H1 (cell line): ENCODE results near the gene FSTL4. TPM values are rescaled to one million over a fixed set of nuclear protein-coding genes. Genes with fewer than 3 reads are reported as not detected.

Experiments used
- KDM1A ChIP-seq: fragments of 200-600, 300-600 bp; sonication (generic); IDR thresholded peaks from 2 replicates; pipeline ENCODE4 v1.7.1; 2016; ENCODE audit warnings: mild to moderate bottlenecking, low read length, borderline replicate concordance
- polyA plus RNA-seq, 7 experiments: library from polyadenylated mRNA; depleted of rRNA in 3 of 7; stranded (reverse) in 5 of 7; unstranded in 2 of 7; fragments of >200 nt in 5 of 7; fragments of 200-250 nt in 2 of 7; gene quantifications; 1 replicate in 5 of 7; 2 replicates in 1 of 7; 4 replicates in 1 of 7; pipeline versions ENCODE4 v1.2.1 to v1.2.3, GENCODE V29; 2011 to 2013; ENCODE audit warnings: missing spikeins in 2 of 7, mixed read lengths in 2 of 7
- total RNA-seq: library from RNA; stranded (reverse); fragmentation: NEBNext Ultra II Directional; extraction: Animal tissue kit (Norgen Biotek cat#: 25700); gene quantifications from 2 replicates; pipeline ENCODE4 v1.2.1, GENCODE V29; 2021

The FSTL4 gene
- total and polyA plus RNA-seq, 2 of the 8 experiments (the other 6 are each of a cell fraction or from before 2014, with no cell fraction given): 3.1 to 4.1 TPM

DNA sequence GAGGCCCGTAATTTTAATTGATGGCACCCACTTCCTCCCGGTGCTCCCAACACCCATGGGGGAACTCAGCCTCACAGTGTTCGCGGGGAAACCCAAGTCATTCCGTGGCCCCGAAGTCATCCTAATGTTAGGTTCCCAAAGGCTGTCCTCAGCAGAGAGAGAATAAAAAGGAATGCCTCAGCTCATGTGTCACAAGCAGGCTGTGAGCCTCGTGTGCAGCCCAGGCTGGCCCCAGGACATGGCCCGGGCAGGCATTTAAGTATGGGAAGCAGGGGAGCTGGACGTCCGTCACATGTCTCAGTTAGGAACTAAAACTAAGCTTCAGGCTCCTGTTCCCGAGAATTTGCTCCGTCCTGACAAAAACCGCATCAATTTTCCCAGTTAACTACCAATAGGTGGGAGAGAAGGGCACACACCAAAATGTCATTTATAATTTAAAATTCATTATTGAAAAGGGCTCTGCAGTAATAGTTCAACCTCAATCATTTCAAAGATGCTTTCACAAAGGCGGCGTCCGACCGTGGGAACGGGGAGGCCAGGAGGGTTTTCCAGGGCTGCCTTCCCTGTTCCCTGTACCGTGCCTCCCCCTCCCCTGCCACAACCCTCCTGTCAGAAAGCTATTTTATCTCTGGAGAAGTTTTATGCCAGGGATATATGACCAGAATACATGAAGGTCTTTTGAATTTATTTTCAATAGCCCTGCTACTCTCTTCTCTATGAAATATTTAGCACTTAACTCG lies 137.3 kb downstream of the FSTL4 start (continued):
- TF ChIP-seq KDM1A: no peak
